SKM-1 treated with dmso at 0.1 percent for 144 hours (cell line): ENCODE measurements around the gene ADIG.
A peak's percentile ranks its signal among the peaks of the same experiment; 100 is the strongest.

Experiments
- DNase-seq: peaks from one replicate; lab custom pipeline; 2025; ENCODE audit not compliant: unreplicated experiment; lab: John Stamatoyannopoulos, UW

Gene ADIG

DNA sequence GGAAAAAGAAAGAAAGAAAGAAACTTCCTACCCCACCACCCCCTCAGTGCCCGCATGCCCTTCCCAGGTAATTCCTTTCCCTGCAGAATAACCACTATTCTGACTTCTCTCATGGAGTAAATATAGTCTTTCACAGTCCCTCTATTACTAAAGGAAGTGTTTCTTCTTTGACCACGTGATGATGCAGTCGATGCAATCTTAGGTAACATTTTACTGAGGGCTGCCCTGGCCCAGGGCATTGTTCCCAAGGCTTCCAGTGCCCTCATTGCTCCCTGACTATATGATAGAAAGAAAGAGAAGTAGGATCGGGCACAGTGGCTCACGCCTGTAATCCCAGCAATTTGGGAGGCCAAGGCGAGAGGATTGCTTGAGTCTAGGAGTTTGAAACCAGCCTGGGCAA, 49.7 kb downstream of the ADIG start:
- no peak for DNase-seq

DNA sequence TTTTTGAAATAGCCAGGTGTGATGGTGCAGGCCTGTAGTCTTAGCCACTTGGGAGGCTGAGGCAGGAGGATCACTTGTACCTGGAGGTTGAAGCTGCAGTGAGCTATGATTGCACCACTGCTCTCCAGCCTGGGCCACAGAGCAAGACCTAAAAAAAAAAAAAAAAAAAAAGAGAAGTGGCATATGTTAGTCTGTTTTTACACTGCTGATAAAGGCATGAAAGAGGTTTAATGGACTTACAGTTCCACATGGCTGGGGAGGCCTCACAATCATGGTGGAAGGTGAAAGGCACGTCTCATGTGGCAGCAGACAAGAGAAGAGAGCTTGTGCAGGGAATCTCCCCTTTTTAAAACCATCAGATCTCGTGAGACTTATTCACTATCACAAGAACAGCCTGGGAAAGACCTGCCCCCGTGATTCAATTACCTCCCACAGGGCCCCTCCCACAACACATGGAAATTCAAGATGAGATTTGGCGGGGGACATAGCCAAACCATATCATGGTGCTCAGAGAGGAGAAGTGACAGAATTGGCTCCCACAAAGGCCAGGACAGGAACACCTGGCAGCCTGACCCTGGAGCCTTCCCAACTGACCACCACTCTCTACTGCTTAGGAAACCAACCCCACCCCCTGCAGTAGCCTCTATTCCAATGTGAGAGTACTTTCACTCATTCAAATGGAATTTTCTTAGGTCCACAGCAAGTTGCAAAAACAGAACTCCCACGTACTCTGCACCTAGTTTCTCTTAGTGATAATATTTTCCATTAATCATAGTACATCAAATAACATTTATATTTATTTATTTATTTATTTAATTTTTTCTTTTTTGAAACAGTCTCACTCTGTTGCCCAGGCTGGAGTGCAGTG, 50.4 kb downstream of the ADIG start:
- DNase-seq = no peak

DNA sequence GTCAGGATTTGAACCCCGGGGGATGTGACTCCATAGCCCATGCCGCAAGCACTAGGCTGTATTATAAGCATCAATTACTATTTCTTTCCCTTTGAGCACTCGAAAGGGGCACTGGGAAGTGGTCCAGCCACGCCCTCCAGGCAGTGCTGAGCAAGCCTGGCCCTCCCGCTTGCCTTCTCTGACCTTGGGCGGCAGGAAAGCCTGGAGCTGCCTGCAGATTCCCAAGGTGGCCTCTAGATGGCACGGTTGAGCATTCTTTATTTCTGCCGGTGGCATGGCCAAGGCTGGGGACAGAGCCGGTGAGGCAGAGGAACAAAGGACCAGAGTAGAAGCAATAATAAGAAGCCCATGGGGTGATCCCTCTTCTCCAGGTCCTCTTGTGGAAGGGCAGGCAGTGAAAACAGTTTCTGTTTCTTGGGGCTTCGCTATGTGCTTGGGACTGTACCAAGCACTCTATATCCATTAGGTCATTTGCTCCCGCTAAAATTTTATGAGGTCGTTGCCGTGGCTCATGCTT, 52.6 kb downstream of the ADIG start:
- peak; percentile 59 for DNase-seq

DNA sequence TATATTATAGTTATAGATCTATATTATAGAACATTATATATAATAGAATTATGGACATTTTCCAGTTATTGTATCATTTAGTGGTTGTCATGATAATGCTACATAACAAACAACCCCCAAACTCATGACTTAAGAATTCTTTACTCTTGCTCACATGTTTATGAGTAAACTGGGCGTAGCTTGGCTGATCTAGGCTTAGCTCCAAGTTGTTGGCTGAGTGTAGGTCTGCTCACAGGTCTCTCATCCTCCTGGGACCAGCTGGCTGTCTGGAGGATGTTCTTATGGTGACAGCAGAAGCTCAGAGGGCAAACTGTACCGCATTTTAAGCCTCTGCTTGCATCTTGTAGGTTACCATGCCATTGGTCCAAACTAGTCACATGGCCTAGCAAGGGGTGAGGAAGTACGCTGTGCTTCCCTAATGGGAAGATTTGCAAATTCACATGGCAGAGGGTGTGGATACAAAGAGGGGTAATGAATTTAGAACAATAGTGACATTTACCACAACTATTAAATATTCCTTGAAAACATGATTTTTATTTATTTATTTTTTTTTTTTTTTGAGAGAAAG, 54.8 kb downstream of the ADIG start:
- no peak for DNase-seq
